GM03348 (cell line): ENCODE data around the gene TAS2R60.
"Not testable (repeated sequence)": the region's sequence is repeated elsewhere in the genome, so short reads cannot be mapped to it uniquely, and the experiment has no call there.

Experiments used
- DNase-seq: peaks from one replicate; pipeline ENCODE4 v3.0.0; 2012; ENCODE audit warnings: low spot score

TAS2R60 gene

GRCh38 chr7:143411976-143412708 lies 31.1 kb upstream of the TAS2R60 start:
- DNase-seq, result no peak

GRCh38 chr7:143413123-143413522 lies 30.1 kb upstream of the TAS2R60 start:
- DNase-seq, result no peak

- DNase-seq, result not testable (repeated sequence)
Measured at GRCh38 chr7:143415209-143415608, 28.0 kb upstream of the TAS2R60 start.

GRCh38 chr7:143415742-143416397 lies 27.4 kb upstream of the TAS2R60 start:
- DNase-seq, result no peak

- DNase-seq, result peak; percentile 75
Measured at GRCh38 chr7:143416565-143417149, 26.6 kb upstream of the TAS2R60 start.

GRCh38 chr7:143417734-143418383 lies 25.4 kb upstream of the TAS2R60 start:
- DNase-seq, result no peak

GRCh38 chr7:143418681-143419458 lies 24.4 kb upstream of the TAS2R60 start:
- DNase-seq, result no peak

- no peak for DNase-seq
Measured at GRCh38 chr7:143419880-143420279, 23.4 kb upstream of the TAS2R60 start.

- DNase-seq, result not testable (repeated sequence)
Measured at GRCh38 chr7:143420624-143421023, 22.6 kb upstream of the TAS2R60 start.

GRCh38 chr7:143422033-143422432 lies 21.2 kb upstream of the TAS2R60 start:
- DNase-seq, result no peak

GRCh38 chr7:143424476-143424875 lies 18.8 kb upstream of the TAS2R60 start:
- not testable (repeated sequence) for DNase-seq

GRCh38 chr7:143426479-143427142 lies 16.6 kb upstream of the TAS2R60 start:
- DNase-seq, result no peak

GRCh38 chr7:143429770-143430698 lies 13.2 kb upstream of the TAS2R60 start:
- DNase-seq, result peak; percentile 49

GRCh38 chr7:143431109-143431508 lies 12.1 kb upstream of the TAS2R60 start:
- DNase-seq, result no peak

- no peak for DNase-seq
Measured at GRCh38 chr7:143433759-143434158, 9.5 kb upstream of the TAS2R60 start.

GRCh38 chr7:143434660-143435059 lies 8.6 kb upstream of the TAS2R60 start:
- DNase-seq, result peak; percentile 17

GRCh38 chr7:143435266-143435665 lies 8.0 kb upstream of the TAS2R60 start:
- DNase-seq, result no peak

GRCh38 chr7:143436325-143436946 lies 6.8 kb upstream of the TAS2R60 start:
- no peak for DNase-seq

- DNase-seq, result no peak
Measured at GRCh38 chr7:143437578-143437977, 5.7 kb upstream of the TAS2R60 start.

GRCh38 chr7:143439866-143440265 lies 3.4 kb upstream of the TAS2R60 start:
- no peak for DNase-seq
